8988T (cell line): ENCODE results near the gene PACC1.
A peak's percentile ranks its signal among the peaks of the same experiment; 100 is the strongest.

Experiments used
- DNase-seq: peaks from one replicate; pipeline ENCODE4 v3.0.0; 2011

PACC1 gene

GRCh38 chr1:212437179-212437798, 22.6 kb upstream of the PACC1 start:
- DNase-seq = no peak

GRCh38 chr1:212434992-212435391, 20.3 kb upstream of the PACC1 start:
- no peak for DNase-seq

DNA sequence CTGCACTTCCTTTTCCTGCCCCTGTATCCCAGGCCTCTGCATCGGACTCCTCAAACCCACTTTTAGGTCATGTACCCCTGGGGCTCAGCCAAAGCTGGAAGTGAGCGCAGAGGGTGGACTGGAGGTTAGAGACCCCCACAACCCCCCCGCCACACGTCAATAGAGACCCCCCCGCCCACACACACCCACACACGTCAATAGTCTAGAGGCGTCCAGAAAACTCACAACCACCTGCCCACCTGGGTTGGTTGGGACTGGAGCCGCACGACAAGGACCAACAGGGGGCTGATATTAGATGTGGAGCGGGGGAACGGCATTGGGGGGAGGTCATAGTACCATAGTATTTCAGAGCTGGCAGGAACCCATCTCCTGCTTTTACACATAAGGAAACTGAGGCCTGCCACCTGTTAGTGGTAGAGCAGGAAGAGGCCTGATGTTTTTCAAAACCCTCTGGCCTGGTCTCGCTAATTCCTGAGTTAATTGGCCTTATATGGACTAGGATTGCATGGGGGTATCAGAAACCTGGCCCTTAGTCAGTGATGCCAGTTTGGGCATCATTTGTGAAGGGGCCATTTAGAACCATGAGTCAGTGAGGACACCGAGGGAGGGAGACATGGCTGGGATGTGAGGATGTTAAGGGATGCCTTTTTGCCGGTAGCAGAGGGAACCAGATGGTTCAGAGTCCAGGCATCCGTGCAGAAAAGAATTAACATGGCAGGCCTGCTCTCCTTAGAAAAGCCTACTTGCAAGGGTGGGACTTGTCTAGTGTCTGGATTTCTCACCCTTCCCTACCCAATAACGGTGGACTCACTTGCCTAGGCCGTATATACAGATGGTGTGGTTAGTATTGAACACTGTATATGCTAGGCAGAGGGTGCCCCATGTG, 19.1 kb upstream of the PACC1 start:
- DNase-seq = no peak

- DNase-seq = peak; percentile 95
Observed at GRCh38 chr1:212432661-212433576, 18.2 kb upstream of the PACC1 start, which contains the start of gene NENF. TSS of gene NENF (plus strand) at chr1:212432920. CDS start at chr1:212432944, 24 bp downstream.

DNA sequence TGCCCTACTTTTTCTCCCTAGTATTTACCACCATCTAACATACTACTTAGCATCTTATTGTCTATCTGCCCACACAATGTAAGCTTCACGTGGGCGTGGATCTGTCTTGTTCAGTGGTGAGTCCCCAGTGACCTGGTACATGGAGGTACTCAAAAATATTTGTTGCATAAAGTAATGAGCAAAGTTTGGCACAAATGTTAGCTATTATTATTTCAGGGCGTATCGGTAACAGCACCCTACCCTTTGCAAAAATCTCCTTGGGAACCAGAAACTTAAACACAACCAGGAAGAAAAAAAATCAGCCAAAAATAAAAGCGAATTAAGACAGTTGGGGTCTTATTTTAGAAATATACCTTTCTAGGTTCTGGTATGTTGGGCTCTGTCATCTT, 17.6 kb upstream of the PACC1 start:
- DNase-seq = no peak

DNA sequence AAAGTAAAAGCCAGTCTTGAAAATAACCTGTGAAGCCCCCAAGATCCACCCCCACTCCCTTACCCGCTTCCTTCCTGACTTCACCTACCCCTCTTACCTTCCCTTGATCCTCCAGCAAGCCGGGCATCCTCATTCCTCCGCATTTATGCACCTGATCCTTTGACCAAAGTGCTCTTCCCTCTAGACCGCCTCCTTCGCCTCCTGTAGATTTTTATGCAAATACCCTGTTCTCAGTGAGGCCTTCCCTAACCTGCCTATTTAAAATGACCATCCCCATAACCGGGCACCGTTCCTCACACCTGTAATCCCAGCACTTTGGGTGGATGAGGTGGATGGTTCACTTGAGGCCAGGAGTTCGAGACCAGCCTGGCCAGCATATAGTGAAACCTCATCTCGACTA, 17.0 kb upstream of the PACC1 start:
- DNase-seq = no peak

DNA sequence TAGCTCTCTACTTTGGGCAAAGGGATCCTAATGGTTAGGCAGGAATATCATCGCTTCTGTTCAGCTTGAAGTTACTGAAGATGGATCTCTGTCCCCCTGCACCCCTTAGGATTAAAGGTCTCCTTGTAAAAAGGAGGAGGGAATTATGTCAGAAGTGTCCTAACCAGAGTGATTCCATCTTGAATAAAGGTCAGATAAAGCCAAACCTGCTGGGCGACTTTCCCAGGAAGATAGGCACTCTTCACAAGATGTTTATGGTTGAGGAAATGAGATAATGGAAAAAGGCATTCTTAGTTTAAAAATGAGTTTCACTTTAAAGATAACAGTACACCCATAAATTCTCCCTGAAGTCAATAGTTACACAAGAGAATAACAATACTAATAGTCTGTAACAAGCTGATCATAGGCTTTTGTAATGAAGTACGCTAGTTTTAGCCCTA, 16.3 kb upstream of the PACC1 start:
- DNase-seq = no peak

DNA sequence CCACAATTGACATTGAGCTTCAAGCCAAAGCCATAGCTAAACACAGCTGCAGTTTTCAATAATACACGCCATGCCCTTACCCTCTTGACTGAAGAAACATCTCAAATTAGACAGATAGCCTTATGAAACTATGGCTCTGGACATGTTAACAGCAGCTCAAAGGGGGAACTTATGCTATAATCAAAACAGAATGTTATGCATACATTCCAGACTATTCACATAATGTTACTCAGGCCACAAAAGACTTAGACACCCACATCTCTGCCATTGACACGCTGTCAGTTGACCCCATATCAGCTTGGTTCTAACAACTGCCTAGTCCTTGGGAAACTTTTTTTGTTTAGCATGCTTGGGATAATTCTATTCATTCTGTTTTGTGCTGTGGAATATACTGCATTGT, 15.7 kb upstream of the PACC1 start:
- DNase-seq = no peak

DNA sequence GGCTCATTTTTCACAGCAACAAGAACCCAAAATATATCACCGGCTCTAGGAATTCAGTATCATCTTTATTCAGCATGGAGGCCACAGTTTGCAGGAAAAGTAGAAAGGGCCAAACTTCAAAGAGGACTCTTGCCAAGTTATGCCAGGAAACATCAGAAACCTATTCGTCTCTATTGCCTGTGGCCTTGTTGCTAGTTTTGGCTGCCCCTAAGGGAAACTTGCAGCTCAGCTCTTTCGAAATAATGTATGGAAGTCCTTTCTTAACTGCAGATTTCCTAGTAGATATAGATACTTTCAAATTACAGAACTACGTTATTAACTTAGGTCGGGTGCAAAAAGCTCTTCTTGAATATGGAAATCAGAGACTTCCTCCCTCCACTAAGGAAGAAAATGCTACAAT, 13.8 kb upstream of the PACC1 start:
- DNase-seq = no peak

DNA sequence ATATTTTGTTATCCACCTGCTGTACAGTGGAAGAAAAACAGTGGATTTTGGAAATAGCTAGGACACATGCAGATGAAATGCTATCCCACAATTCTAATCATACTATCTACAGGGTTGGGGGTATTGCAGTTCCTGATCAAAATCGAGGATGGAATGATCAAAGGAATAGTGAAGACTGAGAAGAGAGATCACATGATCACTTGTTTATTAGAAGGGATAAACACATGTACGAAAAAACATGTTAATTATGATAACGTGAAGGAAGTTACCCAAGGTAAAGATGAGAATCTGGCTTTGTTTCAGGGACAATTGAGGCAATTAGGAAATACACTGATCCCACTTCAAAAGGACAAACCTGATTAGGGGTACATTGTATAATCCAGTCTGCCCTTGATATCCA, 9.2 kb upstream of the PACC1 start:
- DNase-seq = no peak

- DNase-seq = no peak
Observed at GRCh38 chr1:212421165-212421564, 6.5 kb upstream of the PACC1 start.

- no peak for DNase-seq
Observed at GRCh38 chr1:212415107-212415841, 588 bp upstream of the PACC1 start.

GRCh38 chr1:212413902-212414327, 771 bp downstream of the PACC1 start:
- peak; percentile 59 for DNase-seq

DNA sequence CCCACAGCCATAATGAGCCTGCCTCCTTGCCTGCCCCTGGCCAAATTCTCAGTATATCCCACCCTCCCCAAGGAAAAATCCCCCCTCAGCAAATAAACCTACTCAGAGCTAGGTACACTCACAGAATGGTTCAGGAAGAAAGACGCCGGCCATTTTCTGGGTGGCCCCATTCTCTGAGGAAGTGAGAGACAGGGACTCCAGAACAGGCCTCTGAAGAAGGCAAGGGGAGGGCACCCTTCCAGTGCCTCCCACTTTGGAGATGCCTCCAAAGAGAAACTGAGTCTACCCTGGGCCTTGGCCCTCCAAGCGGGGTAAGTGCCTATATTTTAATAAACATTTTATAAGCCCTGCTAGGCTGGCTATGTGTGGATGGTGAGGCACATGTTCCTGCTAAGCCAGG, 2.3 kb downstream of the PACC1 start:
- no peak for DNase-seq

- DNase-seq = no peak
Observed at GRCh38 chr1:212410231-212410820, 4.4 kb downstream of the PACC1 start.

GRCh38 chr1:212402666-212403321, 11.9 kb downstream of the PACC1 start:
- DNase-seq = no peak

DNA sequence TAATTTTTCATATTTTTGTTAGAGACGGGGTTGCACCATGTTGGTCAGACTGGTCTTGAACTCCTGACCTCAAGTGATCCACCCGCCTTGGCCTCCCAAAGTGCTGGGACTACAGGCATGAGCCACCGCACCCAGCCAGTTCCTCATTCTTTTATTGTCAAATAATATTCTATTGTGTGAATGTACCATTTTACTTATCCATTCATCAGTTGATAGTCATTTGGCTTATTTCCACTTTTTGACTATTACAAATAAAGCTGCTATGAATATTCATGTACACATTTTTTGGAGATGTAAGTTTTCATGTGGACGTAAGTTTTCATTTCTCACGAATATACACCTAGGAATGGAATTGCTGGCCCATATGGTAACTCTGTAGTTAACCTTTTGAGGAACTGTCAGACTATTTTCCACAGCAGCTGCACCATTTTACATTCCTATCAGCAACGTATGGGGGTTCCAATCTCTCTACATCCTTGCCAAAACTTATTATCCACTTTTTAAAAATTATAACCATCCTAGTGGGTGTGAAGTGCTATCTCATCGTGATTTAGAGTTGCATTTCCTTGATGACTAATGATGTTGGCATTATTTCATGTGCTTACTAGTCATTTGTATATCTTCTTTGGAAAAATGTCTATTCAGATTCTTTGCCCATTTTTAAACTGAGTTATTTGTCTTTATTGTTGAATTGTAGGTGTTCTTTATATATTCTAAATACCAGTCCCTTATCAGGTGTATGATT, 12.7 kb downstream of the PACC1 start:
- DNase-seq = no peak

GRCh38 chr1:212401042-212401441, 13.6 kb downstream of the PACC1 start:
- DNase-seq = no peak

GRCh38 chr1:212397171-212397570, 17.5 kb downstream of the PACC1 start:
- DNase-seq = no peak

GRCh38 chr1:212396638-212397037, 18.0 kb downstream of the PACC1 start:
- no peak for DNase-seq
